ENCODE data around the gene REXO4. TPM values are rescaled to one million over a fixed set of nuclear protein-coding genes. Genes with fewer than 3 reads are reported as not detected.

REXO4 gene
- total and polyA plus RNA-seq, 12 donors, result 18.9 to 27.6 (median 22.8) TPM

GRCh38 chr9:133460405-133461175 lies 42.8 kb upstream of the REXO4 start:
- intact Hi-C loops (cut with DNase I), result no loop called here
- Histone ChIP-seq H3K9me3 (replicated peaks in 1 of 3) (no peaks in the 10 kb centered on the region), H3K4me3 (peak overlapping the region in 2 of 4 donors; percentile 76 to 91), H3K36me3 (replicated peaks in 1 of 2) (no peaks in the 10 kb centered on the region), H3K4me1 (replicated peaks in 1 of 2) (peaks cover 0 to 21% of the 10 kb centered on the region in 2 donors), H3K27me3 (no peaks in the 10 kb centered on the region), H3K27ac (peak overlapping the region; percentile 33 to 96 (median 92))
- no peak for TF ChIP-seq CTCF (IDR thresholded peaks at IDR 0.05)
- WGBS, 4 donors, result 6 to 21% (median 11%) methylated on average over 10 to 30 of the region's 30 CpGs
- peak; percentile 63 to 86 (median 75) for DNase-seq

GRCh38 chr9:133459476-133460404 lies 41.9 kb upstream of the REXO4 start, which contains the start of gene CACFD1:
Gene CACFD1, plus strand, starts transcription at chr9:133459978. Its CDS starts 89 bp downstream, at chr9:133460067.
- intact Hi-C loops (cut with DNase I), result no loop called here
- H3K4me3 ChIP-seq, result peak within 1 kb of the TSS; percentile 38 to 91 (median 60)
- no peaks in the 10 kb centered on the region for H3K27me3 ChIP-seq
- peaks cover 0 to 21% of the 10 kb centered on the region in 2 donors for H3K4me1 ChIP-seq (replicated peaks in 1 of 2)
- H3K27ac ChIP-seq, result peak within 1 kb of the TSS; percentile 33 to 96 (median 92)
- no peaks in the 10 kb centered on the region for H3K9me3 ChIP-seq (replicated peaks in 1 of 3)
- no peaks in the 10 kb centered on the region for H3K36me3 ChIP-seq (replicated peaks in 1 of 2)
- peak; percentile 97 to 99 (median 98) for DNase-seq
- TF ChIP-seq CTCF (IDR thresholded peaks at IDR 0.05) (no peak), POLR2A (IDR thresholded peaks at IDR 0.05) (peak; percentile 78 to 80)
- 0 to 4% (median 1%) methylated on average over 3 to 86 of the region's 86 CpGs for WGBS, 4 donors

GRCh38 chr9:133458643-133459312 lies 41.0 kb upstream of the REXO4 start:
- no peaks in the 10 kb centered on the region for H3K9me3 ChIP-seq (replicated peaks in 1 of 3)
- TF ChIP-seq POLR2A (IDR thresholded peaks at IDR 0.05) (no peak), CTCF (IDR thresholded peaks at IDR 0.05) (peak in 1 of 6 experiments; percentile 11)
- H3K4me3 ChIP-seq, result peak overlapping the region in 1 of 4 donors; percentile 76
- no peaks in the 10 kb centered on the region for H3K36me3 ChIP-seq (replicated peaks in 1 of 2)
- peaks cover 0 to 21% of the 10 kb centered on the region in 2 donors for H3K4me1 ChIP-seq (replicated peaks in 1 of 2)
- WGBS, 4 donors, result 46 to 57% (median 47%) methylated on average over 14 to 16 of the region's 16 CpGs
- no peaks in the 10 kb centered on the region for H3K27me3 ChIP-seq
- intact Hi-C loops (cut with DNase I), result no loop called here
- peak overlapping the region in 2 of 5 donors; percentile 95 to 96 for H3K27ac ChIP-seq
- DNase-seq, result peak in 6 of 7 donors; percentile 63 to 71 (median 67)

Data from adrenal gland (tissue), 12 donors.